ENCODE data around the gene TYRO3.

GRCh38 chr15:41546851-41547786, 11.9 kb upstream of the TYRO3 start:
- TF ChIP-seq CTCF (conservative IDR thresholded peaks at IDR 0.05; ENCODE audit: low read length) (no peak), EZH2phosphoT487 (IDR thresholded peaks at IDR 0.05; ENCODE audit: borderline replicate concordance, low read depth, low read length) (no peak)

Measured in OCI-LY7 (cell line).